GM18909 (cell line): ENCODE measurements around the gene EIPR1.
"Not testable (repeated sequence)": the region's sequence is repeated elsewhere in the genome, so short reads cannot be mapped to it uniquely, and the experiment has no call there.

Experiments used
- ATAC-seq: cut with Tn5 transposase; IDR thresholded peaks from one replicate; pipeline ENCODE4 v1.9.1; 2021; ENCODE audit warnings: mild to moderate bottlenecking; ENCODE audit not compliant: unreplicated experiment, poor library complexity

EIPR1 gene

DNA sequence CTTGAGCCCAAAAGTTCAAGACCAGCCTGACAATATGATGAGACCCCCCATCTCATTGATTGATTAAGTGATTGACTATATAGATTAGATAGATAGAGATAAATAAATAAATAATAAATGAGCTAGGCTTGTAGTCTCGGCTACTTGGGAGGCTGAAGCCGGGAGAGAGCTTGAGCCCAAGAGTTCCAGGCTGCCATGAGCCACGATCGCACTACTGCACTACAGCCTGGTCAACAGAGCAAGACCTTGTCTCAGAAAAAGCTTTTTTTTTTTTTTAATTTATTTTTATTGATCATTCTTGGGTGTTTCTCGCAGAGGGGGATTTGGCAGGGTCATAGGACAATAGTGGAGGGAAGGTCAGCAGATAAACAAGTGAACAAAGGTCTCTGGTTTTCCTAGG lies 12.4 kb downstream of the EIPR1 start:
- no peak for ATAC-seq

DNA sequence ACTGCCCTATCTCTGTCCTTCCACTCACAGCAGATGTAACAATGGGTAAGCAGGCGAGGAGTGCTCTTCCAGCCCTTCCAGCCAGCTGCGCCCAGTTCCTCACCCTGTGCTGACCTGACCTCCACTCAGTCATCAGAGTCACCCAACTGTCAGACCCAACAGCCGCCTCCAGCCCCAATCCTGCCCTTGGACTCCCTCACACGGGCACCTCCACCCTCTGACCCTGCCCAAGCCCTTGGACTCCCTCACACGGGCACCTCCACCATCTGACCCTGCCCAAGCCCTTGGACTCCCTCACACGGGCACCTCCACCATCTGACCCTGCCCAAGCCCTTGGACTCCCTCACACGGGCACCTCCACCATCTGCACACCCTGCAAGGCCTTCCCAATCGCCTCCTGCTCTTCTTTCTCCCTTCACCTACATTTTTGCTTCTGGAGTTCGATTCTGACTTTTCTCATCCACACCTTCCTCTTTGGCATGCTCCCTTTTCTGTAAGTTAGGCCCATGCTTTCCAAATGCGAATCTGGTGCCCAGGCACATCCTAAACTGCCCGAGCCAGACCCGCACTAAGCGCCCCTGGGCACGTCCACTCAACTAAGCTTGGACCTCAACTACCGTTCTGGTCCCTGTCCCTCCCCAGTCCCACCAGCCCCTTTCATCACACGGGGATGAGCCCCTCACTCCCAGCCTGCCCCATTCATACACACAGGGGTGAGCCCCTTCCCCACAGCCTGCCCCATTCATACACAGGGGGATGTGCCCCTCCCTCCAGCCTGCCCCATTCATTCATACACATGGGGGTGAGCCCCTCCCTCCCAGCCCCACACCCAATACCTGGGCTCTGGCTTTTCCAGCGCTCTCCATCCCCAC lies 15.9 kb downstream of the EIPR1 start:
- no peak for ATAC-seq

DNA sequence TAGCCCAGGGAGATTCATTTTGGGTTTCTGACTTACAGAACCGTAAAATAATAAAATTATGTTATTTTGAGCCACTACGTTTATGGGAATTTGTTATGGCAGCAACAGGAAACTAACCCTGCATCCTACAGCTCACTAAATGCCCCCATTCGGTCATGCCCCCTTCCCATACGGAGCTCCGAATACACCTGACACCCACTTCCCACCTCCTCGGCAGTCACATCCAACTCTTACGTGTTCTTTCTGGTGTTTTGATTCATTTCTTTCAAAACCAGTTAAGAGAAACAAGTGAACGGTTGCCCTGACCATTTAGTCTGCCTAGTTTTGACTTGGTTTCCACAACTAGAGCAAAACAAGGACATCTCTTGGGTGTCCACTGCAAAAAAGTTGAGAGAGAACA lies 19.7 kb downstream of the EIPR1 start:
- no peak for ATAC-seq

DNA sequence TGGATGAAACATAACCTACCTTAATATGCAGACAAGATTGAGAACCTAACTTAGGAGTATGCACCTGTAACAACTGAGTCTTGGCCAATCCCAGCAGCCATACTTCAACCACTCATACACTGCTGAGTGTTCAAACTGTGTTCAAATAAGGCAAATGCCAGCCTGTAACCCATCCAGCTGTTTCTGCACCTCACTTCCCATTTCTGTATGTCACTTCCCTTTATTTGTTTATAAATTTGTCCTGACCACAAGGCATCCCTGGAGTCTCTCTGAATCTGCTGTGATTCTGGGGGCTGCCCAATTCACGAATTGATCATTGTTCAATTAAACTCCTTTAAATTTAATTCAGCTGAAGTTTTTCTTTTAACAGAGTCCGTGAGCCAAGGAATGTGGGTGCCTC lies 20.2 kb downstream of the EIPR1 start:
- ATAC-seq = not testable (repeated sequence)

DNA sequence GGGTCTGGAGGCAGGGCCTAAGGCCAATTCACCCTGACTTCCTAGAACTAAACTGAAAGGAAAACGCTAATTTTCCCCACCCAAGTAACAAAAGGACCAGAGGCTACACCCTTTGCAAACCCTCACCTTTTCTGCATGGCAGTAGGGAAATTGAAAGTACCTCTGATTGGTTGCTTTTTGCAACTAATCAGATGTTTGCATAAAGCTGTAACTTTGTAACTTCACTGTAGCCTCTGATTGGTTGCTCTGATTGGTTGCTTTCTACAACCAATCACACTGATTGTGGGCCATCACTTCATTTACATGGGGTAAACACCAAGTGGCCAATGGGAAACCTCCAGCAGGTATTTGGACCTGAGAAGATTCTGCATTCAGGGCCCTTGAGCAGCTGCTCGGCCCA lies 20.8 kb downstream of the EIPR1 start:
- no peak for ATAC-seq

DNA sequence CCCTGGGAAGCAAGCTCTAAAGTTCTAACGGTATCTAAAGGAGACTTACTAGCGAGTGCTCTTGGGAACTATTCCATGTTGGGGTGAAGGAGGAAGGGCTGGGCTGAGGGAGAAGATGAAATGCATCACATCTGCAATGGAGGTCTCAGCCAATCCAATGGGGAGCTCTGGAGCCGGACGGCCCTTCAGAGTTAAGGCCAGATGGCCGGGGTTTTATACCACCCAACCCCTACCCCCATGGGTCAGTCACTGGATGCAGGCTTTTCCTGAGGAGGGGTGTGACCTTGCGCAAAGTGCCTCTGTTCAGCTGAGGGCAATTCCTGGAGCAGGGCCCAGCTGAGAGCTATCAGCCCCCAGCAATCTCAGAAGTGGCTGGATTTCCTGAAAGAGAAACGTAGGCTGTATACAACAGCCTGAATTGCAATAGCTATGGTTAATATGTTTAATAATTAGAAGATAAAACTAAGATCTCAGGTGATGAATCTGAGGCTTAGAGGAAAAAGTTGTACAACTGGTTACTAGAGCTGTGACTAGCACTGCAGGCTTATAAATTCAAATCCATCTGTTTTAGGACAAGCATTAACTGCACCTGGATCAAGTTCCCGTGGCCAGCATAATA lies 21.6 kb downstream of the EIPR1 start:
- ATAC-seq = no peak

DNA sequence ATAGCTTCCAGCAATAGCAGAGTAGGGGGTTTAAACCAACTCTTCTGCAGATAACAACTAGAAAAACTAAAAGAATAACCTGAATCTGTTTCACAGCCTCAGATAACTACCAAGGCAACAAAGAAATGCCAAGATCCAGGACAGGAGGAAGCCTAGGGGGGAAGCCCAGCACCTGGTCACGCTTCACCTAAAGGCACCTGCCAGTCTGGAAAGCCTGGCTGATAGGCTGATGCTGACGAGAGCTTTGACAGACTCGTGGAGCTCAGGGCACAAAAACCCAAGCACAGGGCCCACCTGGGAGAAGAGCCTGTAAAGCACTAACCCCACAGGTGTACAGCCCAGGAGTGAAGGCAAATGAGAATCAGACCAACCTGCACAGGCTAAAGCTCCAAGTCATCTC lies 22.6 kb downstream of the EIPR1 start:
- no peak for ATAC-seq

DNA sequence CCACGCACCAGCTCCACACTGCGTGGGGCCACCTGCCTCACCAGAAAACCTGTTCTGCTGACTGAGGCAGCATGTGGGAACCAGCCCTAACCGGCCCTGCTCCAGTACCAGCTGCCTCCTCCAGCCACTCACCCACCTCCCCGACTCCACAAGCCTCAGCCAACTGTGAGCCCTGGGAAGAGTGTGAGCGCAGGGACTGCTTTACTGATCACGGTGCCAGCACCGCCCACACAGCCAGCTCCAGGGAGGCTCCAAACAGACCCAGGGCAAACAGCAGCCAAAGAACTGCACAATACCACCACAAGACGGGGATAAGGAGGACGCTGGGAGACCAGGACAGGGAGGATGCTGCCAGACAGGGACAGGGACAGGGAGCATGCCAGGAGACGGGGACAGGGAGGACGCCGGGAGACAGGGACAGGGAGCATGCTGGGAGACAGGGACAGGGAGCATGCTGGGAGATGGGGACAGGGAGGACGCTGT lies 28.4 kb downstream of the EIPR1 start:
- ATAC-seq = no peak

DNA sequence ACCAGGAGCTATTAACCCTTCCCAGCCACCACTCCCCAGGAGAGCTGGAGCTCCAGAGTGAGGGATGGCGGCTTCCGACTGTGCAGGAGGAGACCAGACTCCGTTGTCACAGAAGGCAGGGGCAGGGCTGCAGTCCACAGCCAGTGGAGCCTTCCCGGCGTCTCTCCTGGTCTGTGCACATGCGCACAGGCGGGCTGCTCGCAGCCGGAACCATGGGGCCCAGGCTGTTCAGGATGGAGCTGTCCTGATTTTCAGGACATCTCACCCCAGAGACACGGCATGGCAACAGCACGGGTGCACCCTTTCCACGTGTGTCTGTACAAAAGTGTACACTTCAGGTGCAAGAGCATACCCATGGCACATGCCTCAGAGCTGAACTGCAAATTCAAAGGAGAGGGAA lies 28.9 kb downstream of the EIPR1 start:
- ATAC-seq = no peak

DNA sequence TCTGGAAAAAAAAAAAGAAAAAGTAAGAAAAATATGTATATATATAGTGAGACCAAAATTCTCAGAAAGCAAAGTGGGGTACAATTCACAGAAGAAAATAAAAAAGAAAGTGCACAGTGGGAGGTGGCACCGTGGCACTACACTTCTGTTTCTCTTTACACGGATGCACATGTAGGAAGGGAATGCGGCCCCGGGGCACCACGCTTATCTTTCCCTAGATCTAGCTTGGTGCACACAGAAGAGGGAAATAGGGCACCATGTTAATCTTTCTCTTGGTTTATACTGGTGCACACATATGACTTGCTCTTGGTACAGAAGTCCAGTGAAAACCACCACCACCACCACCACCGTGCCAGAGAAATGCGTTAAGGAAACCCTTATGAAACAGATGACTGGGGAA lies 32.0 kb downstream of the EIPR1 start:
- ATAC-seq = no peak

DNA sequence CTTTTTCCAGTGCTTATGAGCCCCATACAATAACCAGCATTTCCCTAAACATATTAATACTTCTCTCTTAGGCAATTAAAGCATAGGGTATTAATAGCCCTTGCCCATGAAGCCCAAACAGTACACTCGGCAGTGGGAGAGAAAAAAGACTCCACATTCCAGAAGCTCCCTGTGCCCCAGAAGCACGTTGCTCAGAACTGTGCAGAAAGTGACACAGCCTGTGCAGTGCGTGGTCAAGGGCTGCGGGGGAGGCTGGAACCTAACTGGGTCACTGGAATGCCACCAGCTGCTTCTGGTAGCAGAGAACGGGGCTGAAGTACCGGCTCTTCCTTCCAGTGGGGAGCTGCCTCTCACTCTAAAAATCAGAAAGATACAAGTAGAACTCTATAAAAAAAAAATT lies 32.7 kb downstream of the EIPR1 start:
- ATAC-seq = no peak

DNA sequence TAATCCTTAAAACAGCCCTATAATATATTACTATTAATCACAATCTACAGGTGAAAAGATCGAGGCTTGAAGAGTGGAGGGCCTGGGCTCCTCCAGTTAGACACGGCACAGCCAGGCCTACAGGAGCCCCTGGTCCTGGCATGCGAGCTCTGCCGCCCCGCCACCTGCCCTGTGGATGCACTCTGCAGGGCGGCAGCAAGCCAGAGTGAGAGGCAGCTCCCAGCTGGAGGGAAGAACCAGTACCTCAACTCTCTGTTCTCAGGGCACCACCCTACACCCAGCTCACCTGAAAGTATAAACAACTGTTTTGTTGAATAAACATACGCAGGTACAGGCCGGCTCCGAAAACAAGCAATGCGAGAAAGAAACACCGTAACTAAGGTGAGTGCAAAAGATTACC lies 34.6 kb downstream of the EIPR1 start:
- ATAC-seq = no peak

DNA sequence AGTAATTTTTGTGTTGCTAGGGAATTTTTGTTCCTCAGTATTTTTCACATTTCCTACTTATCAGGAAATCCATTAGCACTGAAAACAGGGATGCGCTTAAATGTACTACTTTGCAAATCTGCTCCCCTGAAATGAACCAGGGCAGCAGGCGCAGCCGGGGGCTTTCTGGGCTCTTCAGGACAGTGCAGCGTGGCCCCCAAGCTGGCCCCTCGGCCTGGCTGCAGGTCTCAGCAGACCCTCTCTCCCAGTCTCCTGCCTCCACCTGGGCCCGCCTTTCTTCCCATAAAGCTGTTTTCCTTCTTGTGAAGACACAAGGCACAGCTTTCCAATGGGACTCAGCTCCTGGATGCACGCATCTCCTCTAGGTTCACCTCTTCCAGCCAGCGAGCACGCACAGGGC lies 35.3 kb downstream of the EIPR1 start:
- ATAC-seq = no peak

DNA sequence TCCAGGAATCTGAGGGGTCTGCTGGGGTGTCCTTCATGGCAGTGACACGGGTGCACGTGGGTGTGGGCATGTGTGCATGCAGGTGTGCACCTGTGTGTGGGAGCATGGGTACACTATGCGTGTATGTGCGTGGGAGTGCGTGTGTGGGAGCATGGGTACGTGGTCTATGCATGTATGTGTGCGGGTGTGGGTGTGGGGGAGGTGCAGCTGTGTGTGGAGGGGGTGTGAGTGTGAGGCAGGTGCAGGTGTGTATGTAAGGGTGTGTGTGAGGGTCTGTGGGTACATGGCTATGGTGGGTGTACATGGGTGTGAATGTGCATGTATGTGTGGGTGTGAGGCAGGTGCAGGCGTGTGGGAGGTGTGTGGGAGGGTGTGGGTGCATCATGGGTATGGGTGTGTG lies 36.3 kb downstream of the EIPR1 start:
- no peak for ATAC-seq

DNA sequence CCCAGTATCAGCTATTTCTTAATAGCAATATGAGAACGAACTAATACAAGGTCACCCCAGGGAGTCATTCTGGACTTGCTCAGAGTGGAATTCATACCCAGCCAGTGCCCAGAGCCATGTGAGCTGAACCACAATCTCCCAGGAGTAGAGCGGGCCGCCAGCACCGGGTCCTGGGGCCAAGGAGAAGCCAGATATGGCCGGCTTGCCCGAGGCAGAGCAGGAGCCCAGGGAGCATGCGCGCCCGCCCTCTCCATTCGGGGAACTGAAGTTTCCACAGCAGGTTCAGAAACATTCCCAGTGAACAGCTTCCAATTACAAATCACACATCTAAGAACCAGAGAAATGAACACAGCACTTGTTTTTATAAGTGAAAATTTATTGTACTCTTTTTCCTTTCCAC lies 37.5 kb downstream of the EIPR1 start:
- no peak for ATAC-seq

DNA sequence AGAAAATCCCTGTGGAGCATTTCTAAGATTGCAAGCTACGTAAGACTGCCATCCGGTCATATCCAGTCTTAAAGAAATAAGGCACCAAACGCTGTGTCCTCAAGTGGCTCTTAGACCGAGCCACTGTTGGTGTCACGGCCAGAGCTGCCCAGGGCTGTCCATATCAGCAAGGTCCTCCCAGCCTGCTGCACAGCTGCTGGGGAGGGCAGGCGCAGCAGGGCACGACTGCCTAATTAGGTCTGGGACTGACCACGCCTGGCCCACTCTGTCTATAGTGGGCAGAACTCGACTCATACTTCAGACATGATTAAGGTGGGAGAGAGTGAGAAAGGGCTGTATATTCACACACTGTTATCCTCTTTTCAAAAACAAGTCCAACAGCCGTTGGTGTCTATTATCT lies 39.3 kb downstream of the EIPR1 start:
- no peak for ATAC-seq

DNA sequence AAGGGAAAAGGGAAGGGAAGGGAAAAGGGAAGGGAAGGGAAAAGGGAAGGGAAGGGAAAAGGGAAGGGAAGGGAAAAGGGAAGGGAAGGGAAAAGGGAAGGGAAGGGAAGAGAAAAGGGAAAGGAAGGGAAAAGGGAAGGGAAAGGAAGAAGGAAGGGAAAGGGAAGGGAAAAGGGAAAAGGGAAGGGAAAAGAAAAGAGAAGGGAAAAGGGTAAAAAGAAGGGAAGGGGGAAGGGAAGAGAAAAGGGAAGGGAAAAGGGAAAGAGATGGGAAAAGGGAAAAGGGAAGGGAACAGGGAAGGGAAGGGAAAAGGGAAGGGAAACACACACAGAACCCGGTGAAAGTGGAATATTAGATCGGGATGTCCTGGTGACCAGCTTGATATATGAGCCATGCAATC lies 40.8 kb downstream of the EIPR1 start:
- no peak for ATAC-seq

DNA sequence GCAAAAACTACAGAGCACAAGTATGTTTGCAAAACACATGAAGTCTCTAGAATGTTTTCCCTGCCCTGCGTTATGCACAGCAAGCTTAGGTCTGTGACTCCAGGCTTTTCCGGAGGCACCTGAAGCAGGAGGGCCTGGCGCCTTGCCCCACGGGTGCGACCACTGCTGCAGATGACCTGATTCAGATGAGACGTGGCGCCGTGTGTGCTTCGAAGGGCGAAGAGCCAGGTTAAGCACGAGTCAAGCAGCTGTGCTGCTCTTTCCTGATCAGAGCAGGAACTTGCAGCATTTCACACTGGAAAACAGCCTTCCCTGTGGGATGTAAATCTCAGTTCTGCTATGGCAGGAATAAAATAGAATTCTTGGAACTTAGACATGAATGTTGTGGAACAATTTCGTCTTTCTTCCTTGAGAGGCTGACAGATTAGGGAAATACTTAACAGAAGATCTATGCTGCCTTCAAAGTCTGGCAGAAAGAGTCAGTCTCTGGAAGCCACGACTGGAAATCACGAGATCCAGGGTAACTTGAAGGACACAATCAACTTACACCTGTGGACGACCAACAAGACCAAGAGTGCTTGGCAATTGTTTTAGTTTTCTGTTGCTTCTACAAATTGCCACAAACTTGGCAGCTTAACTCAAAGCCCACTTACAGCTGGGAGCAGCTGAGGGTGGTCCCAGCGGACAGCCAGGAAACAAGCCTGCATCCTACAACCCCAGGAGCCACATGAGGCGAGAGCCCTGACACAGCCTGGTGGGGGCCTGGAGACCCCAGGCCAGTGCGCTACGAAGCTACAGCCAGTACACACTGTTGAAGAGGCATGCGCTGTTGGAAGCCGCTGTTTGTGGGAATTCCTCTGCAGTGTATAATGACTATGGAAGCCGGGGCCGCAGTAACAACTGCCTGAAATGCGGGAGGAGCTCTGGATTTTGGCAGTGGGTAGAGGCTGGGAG lies 42.9 kb downstream of the EIPR1 start:
- no peak for ATAC-seq

DNA sequence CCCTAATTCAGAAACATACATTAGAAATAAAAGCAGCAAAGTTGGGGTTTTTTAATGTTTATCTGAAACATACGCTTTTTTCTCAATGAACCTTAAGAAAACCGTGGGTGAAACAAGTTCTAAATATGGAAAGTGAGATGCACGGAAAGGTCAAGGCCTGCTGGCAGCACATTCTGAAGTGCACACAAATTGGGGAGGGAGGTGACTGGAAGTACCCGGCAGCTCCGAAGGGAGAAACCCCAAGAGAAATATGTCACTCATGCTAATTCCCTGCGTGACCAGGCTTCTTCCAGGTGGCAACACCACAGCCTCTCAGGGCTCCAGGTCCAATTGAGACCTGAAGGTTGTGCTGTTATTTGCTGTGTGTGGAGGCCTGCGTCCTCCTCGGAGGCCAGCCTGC lies 45.5 kb downstream of the EIPR1 start:
- no peak for ATAC-seq

DNA sequence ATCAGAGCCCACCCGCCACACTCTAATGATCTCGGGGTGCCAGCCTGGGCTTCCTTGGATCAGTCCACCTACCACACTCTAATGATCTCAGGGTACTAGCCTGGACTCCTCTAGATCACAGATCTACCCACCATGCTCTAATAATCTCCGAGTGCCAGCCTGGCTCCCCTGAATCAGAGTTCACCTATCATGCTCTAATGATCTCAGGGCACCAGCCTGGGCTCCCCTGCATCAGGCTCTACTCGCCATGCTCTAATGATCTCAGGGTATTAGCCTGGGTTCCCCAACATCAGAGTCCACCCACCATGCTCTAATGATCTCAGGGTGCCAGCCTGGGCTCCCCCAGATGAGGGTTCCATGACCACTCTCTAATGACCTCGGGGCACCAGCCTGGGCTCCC lies 48.1 kb downstream of the EIPR1 start:
- no peak for ATAC-seq

DNA sequence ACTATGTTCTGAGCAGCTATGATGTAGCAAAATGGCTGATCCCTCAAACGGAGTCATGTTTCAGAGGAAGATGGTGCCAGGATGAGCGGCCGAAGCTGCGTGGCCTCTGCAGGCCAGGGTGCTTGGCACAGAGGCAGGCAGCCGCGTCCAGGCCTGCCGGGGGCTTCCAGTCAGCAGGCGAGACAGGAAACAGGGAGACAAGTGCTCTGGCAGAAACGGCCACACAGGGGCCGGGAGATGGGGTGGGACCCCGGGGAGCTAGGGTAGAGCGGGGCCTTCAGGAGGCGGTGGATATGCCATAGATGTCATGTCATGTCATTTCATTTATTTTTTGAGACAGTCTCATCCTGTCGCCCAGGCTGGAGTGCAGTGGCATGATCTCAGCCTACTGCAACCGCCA lies 50.7 kb downstream of the EIPR1 start:
- ATAC-seq = no peak
